HG03342 (cell line): Measurements from ENCODE around the gene DYNLT3.
A peak's percentile ranks its signal among the peaks of the same experiment; 100 is the strongest.

Experiments
- ATAC-seq: cut with Tn5 transposase; IDR thresholded peaks from one replicate; pipeline ENCODE4 v1.9.1; 2021; ENCODE audit warnings: mild to moderate bottlenecking, moderate library complexity; ENCODE audit not compliant: unreplicated experiment

DYNLT3 gene

GRCh38 chrX:37846141-37846540 lies 1.2 kb downstream of the DYNLT3 start:
- ATAC-seq = no peak

GRCh38 chrX:37844622-37845021 lies 2.7 kb downstream of the DYNLT3 start:
- no peak for ATAC-seq

- ATAC-seq = no peak
These were observed 6.4 kb downstream of the DYNLT3 start for GRCh38 chrX:37840931-37841330.

- ATAC-seq = no peak
These were observed 12.4 kb downstream of the DYNLT3 start for GRCh38 chrX:37834937-37835336.

GRCh38 chrX:37830371-37830770 lies 17.0 kb downstream of the DYNLT3 start:
- no peak for ATAC-seq

- no peak for ATAC-seq
These were observed 17.6 kb downstream of the DYNLT3 start for GRCh38 chrX:37829721-37830120.

- ATAC-seq = peak; percentile 66
These were observed 22.0 kb downstream of the DYNLT3 start for GRCh38 chrX:37825215-37825842.

GRCh38 chrX:37824491-37825214 lies 22.7 kb downstream of the DYNLT3 start:
- ATAC-seq = no peak

GRCh38 chrX:37820646-37821045 lies 26.7 kb downstream of the DYNLT3 start:
- no peak for ATAC-seq

GRCh38 chrX:37818031-37818430 lies 29.3 kb downstream of the DYNLT3 start:
- ATAC-seq = peak; percentile 60

- peak; percentile 49 for ATAC-seq
These were observed 29.8 kb downstream of the DYNLT3 start for GRCh38 chrX:37817579-37817978.

- ATAC-seq = no peak
These were observed 30.2 kb downstream of the DYNLT3 start for GRCh38 chrX:37817176-37817575.

- ATAC-seq = no peak
These were observed 30.6 kb downstream of the DYNLT3 start for GRCh38 chrX:37816766-37817165.

GRCh38 chrX:37815366-37815765 lies 32.0 kb downstream of the DYNLT3 start:
- ATAC-seq = no peak

- no peak for ATAC-seq
These were observed 33.8 kb downstream of the DYNLT3 start for GRCh38 chrX:37813570-37813969.

- ATAC-seq = no peak
These were observed 35.3 kb downstream of the DYNLT3 start for GRCh38 chrX:37812110-37812509.

- ATAC-seq = no peak
These were observed 37.4 kb downstream of the DYNLT3 start for GRCh38 chrX:37809970-37810369.

GRCh38 chrX:37803057-37803456 lies 44.3 kb downstream of the DYNLT3 start:
- no peak for ATAC-seq

- ATAC-seq = no peak
These were observed 45.3 kb downstream of the DYNLT3 start for GRCh38 chrX:37802028-37802427.

- ATAC-seq = no peak
These were observed 46.7 kb downstream of the DYNLT3 start for GRCh38 chrX:37800717-37801116.

- no peak for ATAC-seq
These were observed 47.4 kb downstream of the DYNLT3 start for GRCh38 chrX:37799936-37800335.

- peak; percentile 70 for ATAC-seq
These were observed 50.6 kb downstream of the DYNLT3 start for GRCh38 chrX:37796805-37797204.

GRCh38 chrX:37796310-37796709 lies 51.1 kb downstream of the DYNLT3 start:
- ATAC-seq = no peak
